ENCODE data around the gene BAHCC1.

DNA sequence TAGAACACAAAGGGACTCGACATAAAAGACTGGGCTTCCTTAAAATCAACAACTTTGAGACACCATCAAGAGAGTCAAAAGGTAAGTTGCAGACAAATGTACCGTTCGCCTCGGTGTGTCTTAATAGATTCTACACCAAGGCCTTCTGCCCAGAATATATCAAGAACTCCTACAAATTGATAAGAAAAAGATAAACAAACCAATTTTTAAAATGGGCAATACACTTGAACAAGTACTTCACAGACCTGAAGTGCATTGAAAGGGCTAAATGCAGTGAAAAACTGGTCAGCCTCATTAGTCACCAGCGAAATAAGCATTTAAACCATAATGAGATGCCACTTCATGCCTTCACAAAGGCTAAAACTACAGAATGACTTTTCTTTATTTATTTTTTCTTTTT lies 20.4 kb upstream of the BAHCC1 start:
- no peak for TF ChIP-seq TARDBP (IDR thresholded peaks at IDR 0.05; ENCODE audit: borderline replicate concordance)
- TF ChIP-seq, protein P1, sequence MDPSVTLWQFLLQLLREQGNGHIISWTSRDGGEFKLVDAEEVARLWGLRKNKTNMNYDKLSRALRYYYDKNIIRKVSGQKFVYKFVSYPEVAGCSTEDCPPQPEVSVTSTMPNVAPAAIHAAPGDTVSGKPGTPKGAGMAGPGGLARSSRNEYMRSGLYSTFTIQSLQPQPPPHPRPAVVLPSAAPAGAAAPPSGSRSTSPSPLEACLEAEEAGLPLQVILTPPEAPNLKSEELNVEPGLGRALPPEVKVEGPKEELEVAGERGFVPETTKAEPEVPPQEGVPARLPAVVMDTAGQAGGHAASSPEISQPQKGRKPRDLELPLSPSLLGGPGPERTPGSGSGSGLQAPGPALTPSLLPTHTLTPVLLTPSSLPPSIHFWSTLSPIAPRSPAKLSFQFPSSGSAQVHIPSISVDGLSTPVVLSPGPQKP (IDR thresholded peaks at IDR 0.05; ENCODE audit: low read depth, low read length): no peak
